ACHN (cell line): ENCODE data around the gene OPN1SW.

Source experiments
- DNase-seq: peaks from one replicate; pipeline ENCODE4 v3.0.0-alpha.2; 2015
- in situ Hi-C: cut with HindIII; loops from 2 replicates; pipeline ENCODE4 v1.10.0; 2017; ENCODE audit warnings: low sequenced_read_pairs, low pct_ligation_motif_present, low pct_unique_long_range_greater_than_20kb

The OPN1SW gene, protein sequence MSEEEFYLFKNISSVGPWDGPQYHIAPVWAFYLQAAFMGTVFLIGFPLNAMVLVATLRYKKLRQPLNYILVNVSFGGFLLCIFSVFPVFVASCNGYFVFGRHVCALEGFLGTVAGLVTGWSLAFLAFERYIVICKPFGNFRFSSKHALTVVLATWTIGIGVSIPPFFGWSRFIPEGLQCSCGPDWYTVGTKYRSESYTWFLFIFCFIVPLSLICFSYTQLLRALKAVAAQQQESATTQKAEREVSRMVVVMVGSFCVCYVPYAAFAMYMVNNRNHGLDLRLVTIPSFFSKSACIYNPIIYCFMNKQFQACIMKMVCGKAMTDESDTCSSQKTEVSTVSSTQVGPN

DNA sequence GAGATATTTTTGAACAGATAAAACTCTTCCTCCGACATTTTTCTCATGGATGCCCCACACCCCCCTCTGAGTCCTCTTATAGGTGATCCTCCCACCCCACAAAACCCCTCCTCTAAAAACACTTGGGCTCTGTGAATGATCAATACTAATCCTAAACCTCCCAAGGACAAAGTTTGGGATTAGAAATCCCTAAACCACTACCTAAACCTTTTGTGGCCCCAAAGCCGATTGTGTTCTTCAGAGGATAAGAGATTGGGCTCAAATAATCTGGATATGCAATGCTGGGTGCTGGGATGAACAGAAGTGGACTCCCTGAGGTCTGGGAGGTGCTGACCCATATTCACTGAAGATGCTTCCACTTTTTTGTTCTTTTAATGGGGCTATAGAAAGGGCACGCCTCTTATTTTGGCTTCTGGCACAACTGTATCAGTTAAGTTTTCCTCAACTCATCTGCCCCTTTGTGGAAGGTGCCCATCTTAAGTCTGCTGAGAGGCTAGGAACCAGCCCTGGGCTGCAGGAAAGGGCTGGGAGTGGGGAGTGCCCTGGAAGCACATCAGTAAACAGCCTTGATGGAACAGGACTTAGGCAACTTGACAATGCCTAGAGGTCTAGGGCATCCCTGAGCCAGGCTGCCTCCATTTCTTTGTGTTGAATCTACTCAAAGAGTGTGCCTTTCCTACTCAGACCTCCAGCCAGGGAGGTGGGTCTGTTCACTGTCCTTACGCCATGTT lies at the start of gene OPN1SW:
TSS of gene OPN1SW (minus strand) at position 51 of the 731 bp plus-strand sequence. CDS start at position 38, 13 bp downstream.
- DNase-seq, result no peak
- in situ Hi-C loops, result no loop called here

DNA sequence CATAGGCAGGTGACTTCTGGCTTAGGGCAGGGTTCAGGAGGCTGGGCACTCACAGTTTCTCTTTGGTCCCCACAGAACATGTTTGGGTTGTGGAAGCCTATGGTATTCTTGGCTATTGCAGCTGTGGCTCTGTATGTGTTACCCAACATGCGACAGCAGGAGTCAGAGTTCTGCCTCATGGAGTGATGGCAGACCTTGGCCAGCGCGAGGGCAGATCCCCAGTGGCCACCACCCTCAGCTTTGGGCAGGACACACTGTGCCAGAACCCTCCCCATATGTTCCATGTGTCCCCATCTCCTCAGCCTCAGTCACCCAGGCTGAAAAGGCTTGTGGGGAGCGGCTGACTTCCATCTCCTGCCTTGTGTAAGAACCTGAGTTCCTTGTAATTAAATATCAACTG lies 46.1 kb upstream of the OPN1SW start:
- DNase-seq, result no peak
- in situ Hi-C loops, result no loop called here

DNA sequence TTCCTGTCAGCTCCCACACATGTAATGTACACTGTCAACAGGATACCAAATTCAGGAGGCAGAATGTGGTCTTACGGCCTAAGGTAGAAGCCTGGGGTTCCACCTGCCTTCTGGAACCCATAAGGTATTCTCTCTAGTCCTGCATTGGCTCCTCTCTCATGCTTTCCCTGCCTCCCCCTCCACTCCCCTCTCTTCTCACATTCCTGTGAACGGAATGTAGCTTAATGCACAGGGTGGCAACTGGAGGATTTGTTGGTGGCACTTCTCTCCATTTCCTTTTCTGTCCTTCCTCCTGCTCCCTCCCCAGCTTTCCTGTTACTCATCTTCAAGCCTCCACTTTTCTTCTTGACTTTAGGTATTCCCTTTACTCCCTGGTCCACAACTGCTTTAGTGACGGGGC lies 43.1 kb upstream of the OPN1SW start:
- in situ Hi-C loops, result no loop called here
- no peak for DNase-seq

DNA sequence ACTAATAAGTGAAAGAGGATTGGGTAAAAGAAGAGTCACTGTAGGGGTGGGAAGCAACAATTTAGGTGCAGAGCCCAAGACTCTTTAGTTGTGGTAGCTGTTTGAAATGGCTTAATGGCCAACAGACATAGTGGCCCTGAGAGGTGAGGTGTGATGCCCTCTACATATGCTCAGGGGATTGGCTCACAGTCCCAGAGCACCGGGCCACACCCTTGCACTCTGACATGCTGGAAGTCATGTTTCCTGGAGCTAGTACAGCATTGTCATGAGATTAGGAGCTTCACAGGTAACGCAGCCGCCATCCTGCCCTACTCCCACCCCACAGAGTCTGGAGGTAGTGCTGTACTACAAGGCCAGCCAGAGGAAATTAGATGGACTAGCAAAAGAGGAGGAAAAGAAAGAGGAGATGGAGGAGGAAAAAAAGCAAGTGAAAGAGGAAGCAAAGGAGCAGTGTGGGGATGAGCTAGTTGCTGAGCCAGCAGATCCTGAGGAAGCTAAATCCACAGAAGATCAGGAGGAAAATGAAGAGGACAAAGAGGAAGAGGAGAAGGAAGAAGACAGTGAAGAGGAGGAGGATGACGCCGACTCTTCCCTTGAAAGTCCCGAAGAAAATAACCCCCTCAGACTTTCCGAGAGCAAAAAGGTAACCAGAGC lies 39.8 kb upstream of the OPN1SW start:
- DNase-seq, result no peak
- in situ Hi-C loops, result no loop called here

DNA sequence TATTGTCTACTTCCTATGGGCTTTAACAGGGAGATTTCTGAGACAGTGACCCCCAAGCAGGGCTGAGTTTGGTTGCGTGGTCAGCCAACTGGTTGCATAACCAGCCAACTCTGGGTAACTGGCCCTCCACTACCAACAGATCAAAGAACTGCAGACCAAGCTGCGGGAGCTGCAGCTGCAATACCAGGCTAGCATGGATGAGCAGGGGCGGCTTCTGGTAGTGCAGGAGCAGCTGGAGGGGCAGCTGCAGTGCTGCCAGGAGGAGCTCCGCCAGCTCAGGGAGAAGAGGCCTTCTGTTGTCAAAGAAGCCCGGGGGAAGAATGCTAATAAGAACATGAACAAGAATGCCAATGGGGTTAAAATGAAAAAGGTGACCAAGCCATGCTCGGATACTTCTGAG lies 38.9 kb upstream of the OPN1SW start:
- in situ Hi-C loops, result no loop called here
- no peak for DNase-seq

DNA sequence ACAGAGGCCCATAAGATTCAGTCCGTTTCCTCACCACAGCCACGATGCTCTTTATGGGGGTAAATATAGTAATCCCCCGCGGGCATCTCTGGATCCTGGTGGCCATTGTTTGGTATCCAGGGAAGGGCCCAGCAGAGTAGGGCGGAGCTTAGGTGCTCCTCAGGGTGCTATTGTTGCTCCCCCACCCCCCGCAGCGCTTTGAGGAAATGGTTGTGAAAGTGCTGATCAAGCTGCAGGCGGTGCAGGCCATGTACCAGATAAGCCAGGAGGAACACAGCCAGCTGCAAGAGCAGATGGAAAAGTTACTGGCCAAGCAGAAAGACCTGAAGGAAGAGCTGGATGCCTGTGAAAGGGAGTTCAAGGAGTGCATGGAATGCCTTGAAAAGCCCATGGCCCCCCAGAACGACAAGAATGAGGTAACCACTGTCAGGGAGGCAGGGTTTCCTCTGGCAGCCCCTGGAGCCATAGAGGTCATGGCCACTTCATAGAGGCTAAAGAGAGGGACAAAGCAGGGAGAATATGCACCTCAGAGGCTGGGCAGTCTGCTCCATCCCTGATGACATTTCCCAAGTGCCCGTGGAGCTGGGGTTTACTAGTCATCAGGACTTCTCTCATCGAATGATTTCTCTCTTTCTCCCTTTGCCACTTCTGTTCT lies 37.0 kb upstream of the OPN1SW start:
- in situ Hi-C loops, result no loop called here
- DNase-seq, result no peak

DNA sequence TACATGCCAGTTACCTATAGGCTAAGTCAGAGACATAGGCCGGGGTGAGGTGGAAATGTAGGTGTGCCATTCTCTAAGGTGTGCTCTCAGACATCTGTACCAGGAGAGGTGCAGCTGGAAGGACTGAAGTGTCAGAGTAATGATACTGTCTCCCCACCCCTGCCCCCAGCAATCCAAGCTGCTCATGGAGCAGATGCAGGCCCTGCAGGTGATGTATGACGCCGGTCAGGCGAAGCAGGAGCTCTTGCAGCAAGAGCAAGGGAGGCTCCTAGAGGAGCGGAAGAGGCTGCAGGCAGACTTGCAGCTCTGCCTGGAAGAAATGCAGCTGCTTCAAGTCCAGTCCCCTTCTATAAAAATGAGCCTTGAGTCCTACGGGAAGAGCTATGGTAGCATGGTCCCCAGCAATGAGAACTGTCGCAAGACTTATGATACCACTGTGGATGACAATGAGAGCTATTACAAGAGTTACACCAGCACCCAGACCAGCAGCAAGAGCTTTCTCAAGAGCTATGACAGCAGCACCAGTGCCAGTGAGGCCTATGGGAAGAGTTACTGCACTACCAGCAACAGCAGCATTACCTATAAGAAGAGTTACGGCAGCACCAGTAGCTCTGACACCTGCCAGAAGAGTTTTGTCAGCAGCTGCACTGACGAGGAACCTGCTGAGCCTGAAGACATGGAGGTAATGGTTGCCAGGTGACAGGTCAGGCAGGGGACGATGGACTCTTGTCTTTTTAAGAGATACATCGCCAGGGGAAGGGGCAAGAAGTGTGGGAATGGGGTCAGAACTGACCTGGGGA lies 36.2 kb upstream of the OPN1SW start:
- in situ Hi-C loops, result no loop called here
- DNase-seq, result no peak

DNA sequence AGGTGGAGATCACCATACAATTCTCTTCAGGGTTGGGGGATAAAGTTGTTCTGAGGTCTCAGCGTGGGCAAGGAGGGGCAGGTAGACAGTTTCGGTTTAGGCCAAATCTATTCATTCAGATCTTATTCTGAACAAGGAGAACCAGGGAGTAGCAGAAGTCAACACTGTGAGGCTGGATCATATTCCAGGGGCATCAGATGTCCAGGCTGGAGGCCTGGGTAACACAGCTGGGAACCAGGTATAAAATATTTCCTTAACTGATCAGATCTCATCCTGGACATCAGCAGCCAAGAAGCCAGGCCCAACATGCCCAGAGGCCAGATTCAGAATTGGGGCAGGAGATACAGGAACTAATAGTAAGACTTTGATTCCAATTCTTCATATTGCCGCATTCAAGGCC lies 35.4 kb upstream of the OPN1SW start:
- DNase-seq, result no peak
- in situ Hi-C loops, result no loop called here

DNA sequence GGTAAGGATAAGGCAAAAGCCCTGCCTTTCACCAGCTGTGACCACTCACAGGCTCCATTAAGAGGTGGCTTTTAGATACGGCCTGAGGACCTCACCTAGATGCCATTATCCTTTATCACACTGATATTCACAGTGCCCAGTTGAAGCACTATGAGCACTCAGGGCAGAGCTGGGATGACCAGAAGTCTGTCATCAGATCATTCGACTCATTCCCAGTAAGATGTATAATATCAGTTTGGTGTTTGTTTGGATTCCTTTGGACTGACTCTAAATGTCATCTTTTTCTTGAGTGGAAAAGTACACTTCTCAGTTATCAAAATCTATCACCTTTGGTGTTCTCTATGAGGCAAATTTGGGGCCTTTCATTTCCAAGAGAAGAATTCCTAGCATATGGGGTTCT lies 34.9 kb upstream of the OPN1SW start:
- in situ Hi-C loops, result no loop called here
- DNase-seq, result no peak

DNA sequence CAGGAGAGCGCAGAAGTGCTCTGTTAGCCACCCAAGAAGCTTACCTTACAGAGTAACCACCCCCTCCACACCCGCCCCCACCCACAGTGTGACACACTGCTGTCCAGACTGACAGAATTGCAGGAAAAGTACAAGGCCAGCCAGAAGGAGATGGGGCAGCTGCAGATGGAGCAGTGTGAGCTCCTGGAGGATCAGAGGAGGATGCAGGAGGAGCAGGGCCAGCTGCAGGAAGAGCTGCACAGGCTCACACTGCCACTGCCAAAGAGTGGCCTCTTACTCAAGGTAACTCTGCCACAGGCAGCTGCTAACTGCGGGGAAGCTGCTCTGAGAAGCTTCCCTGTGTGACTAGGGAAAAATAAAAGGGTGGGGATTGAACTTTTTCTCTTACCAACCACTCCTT lies 33.8 kb upstream of the OPN1SW start:
- DNase-seq, result no peak
- in situ Hi-C loops, result no loop called here

DNA sequence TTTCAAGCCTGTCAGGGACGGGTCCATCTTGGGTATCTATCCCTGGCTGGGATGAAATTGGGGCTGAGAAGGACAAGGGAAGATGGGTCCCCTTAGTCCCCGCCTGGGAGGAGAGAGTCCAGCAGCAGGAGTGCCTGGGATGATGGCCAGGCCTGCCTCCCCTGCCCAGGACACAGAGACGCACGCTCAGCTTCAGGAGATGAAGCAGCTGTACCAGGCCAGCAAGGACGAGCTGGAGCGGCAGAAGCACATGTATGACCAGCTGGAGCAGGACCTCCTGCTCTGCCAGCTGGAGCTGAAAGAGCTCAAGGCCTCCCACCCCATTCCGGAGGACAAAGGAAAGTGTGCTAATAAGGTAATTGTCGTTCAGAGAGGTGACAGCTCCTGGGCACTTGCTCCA lies 31.6 kb upstream of the OPN1SW start:
- no peak for DNase-seq
- in situ Hi-C loops, result no loop called here

DNA sequence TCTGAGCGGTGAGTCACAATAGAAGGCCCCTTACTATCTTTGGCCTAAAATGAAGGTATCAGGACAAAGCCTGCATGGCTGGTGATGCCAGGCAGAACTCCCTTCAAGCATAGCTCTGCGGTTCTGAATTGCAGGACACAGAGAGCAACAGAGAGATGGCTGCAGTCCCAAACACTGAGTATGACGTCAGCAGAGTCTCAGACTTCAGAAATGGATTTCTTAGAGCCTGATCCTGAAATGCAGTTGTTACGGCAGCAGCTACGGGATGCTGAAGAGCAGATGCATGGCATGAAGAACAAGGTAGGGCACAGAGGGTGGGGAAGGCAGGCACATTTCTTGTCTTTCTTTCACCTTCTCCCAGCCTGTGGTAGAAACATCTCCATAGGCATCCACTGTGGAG lies 29.6 kb upstream of the OPN1SW start:
- in situ Hi-C loops, result no loop called here
- no peak for DNase-seq

DNA sequence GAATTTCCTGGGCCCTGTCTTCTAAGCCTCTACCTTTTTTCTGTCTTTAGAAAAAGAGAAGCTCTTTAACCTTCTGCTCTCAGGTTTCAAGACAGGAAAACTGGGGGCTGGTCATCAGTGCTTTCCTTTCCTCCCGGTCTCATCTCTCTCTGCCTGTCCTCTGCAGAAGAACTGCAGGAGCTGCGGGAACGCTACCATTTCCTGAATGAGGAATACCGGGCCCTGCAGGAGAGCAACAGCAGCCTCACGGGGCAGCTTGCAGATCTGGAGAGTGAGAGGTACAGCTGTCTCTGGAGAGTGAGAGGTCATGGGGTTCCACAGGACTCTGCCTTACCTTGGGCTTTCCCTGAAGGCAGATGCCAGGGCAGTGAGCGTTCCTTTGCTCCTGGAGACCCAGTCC lies 28.9 kb upstream of the OPN1SW start:
- no peak for DNase-seq
- in situ Hi-C loops, result no loop called here

DNA sequence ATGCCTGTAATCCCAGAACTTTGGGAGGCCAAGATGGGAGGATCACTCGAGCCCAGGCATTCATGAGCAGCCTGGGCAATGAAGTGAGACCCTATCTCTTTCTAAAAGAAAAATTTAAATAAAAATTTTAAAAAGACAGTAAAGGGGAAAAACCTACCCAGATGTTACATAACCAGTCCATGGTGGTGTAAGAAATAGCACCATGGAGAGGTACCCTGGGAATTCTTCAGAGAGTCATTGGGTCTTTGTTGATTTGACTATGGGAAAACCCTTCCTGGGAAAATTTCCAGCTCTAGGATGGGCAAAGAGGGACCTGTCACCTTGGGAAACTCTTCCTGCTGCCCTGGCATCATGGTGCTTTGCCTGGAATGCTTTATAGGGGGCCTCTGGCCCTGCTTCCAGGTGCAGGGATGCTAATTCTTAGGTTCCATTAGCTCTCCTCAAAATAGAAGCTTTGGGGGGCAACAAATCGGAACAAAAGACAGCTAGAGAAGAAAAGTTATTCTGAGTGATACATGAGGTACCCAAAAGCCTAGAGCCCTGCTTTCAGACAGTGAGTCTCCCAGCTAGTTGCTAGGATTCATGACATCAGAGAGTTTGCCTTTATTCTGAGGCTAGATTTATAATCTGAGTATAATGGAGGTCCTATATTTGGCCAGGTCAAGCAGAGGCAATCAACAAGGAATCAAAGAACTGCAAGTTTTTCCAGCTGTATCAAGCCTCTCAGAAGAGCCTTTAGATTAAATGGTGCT lies 26.2 kb upstream of the OPN1SW start:
- DNase-seq, result no peak
- in situ Hi-C loops, result no loop called here

DNA sequence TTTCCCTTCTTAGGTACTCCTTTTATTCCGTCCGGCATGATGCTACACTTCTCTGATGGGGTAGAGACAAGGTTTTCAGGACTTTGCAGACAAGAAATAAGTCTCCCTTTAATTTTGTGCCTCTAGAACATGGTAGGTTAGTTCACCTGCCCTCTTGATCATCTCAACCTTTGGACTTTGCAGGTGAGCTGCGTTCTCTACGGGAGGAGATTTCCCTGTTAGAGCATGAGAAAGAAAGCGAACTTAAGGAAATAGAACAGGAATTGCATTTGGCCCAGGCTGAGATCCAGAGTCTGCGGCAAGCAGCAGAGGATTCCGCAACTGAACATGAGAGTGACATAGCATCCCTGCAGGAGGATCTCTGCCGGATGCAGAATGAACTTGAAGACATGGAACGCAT lies 25.4 kb upstream of the OPN1SW start:
- in situ Hi-C loops, result no loop called here
- no peak for DNase-seq

DNA sequence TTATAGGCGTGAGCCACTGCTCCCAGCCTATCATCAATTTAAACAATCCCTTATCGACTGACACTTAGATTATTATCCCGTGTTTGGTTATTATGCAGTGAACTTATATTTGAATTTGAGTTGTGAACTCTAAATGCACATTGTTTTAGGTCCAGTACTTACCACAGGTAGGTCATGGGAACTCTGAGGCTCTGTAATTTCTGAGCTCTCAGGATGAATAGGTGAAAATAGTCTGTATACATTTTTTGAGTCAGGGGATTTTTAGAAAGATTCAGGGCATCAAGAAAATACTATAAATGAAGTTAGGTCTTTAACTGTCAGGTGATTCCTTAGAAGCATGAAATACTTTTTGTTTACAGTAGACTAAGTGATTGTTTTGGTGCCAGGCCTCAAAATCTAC lies 25.0 kb upstream of the OPN1SW start:
- in situ Hi-C loops, result no loop called here
- no peak for DNase-seq

DNA sequence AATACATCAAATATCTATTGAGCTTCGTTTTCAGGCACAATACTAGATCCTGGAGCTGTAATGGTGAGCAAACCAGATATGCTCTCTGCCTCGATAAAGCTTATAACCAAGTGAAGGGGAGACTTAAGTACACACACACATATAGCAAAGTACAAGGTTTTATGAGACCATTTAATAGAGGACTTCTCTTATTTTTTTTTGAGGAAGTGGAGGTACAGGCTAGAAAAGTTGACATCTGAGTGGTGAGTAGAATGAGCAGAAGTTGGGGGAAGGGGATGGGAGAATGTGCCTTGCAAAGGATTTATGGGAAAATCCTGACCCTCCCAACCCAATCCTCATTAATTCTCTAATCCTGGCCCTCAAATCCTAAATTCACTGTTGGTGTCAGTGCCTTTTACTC lies 23.9 kb upstream of the OPN1SW start:
- in situ Hi-C loops, result no loop called here

DNA sequence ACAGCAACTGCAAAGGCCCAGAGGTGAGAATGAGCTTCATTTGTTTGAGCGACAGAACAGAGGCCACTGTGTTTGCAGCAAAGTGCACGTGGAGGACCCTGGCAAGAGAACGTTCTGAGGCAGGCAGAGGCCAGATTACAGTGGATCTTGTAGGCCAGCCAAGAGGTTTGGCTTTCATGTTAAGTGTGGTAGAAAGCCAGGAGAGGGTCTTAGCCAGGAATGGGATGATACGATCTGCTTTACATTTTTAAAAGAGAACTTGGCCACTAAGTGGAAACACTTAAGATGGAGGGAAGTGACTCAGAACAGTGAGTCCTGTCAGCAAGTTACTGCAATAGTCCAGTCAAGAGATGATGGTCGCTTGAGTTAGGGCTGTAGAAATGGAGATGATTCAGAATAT lies 20.7 kb upstream of the OPN1SW start:
- in situ Hi-C loops, result no loop called here

More for the DNA sequence above, 23.9 kb upstream of the OPN1SW start:
- DNase-seq, result no peak

More for the DNA sequence above, 20.7 kb upstream of the OPN1SW start:
- DNase-seq, result no peak
